ENCODE data around the gene THAP7. TPM values are rescaled to one million over a fixed set of nuclear protein-coding genes. Genes with fewer than 3 reads are reported as not detected.

The THAP7 gene
- total and polyA plus RNA-seq, 9 of the 15 experiments (the other 6 are each of a cell fraction or from before 2014, with no cell fraction given), result 7.9 to 263 (median 84.1) TPM

- TF ChIP-seq GMEB1 (CRISPR knock-in tag; IDR thresholded peaks at IDR 0.05) (peak; percentile 16; the same call in 1 of the 2 replicates), SRF (CRISPR knock-in tag; IDR thresholded peaks at IDR 0.05) (0 out of 4 replicates have a peak, but pooled peaks of 1 of the 2 experiments have one; percentile 30), IRF2 (CRISPR knock-in tag; IDR thresholded peaks at IDR 0.05) (no peak), POLR2AphosphoS2 (IDR thresholded peaks at IDR 0.05; ENCODE audit: low read length) (no peak), ZNF764 (CRISPR knock-in tag; IDR thresholded peaks at IDR 0.05; ENCODE audit: low read depth) (no peak), THRB (CRISPR knock-in tag; conservative IDR thresholded peaks at IDR 0.05) (0 out of 2 replicates have a peak, but pooled peaks have one; percentile 34)
Measured at GRCh38 chr22:20978419-20978818, 23.5 kb downstream of the THAP7 start (continued).

GRCh38 chr22:20977516-20978170, 24.3 kb downstream of the THAP7 start:
- Histone ChIP-seq H3K4me2 (ENCODE audit: insufficient read depth, low read length) (no peak overlapping the region), H3K4me1 (replicated peaks in 1 of 2; ENCODE audit: control insufficient read depth in 2 of 2, insufficient read depth in 2 of 2, low read length in 2 of 2) (peaks cover 12 to 66% of the 10 kb centered on the region in 2 experiments), H3K4me3 (no peak overlapping the region), H3K27ac (ENCODE audit: extremely low read depth, low read depth, low read length) (no peak overlapping the region), H3K27me3 (ENCODE audit: control insufficient read depth in 2 of 2, insufficient read depth in 2 of 2, low read length in 2 of 2) (peaks cover 35 to 52% of the 10 kb centered on the region in 2 experiments; a peak in 4 of 5 replicates), H3K36me3 (ENCODE audit: control insufficient read depth, insufficient read depth, low read length) (no peaks in the 10 kb centered on the region), H3K9me1 (ENCODE audit: control insufficient read depth, insufficient read depth, low read length) (no peaks in the 10 kb centered on the region), H3K9me3 (replicated peaks; ENCODE audit: control insufficient read depth, insufficient read depth, low read depth, low read length) (peaks cover 11% of the 10 kb centered on the region), H4K20me1 (replicated peaks; ENCODE audit: control insufficient read depth, insufficient read depth, low read length) (peaks cover under 1% of the 10 kb centered on the region; the same call in 1 of the 2 replicates), H2AFZ (ENCODE audit: low read depth, low read length) (no peak overlapping the region), H3K79me2 (ENCODE audit: control insufficient read depth, insufficient read depth, low read length) (peaks cover 14% of the 10 kb centered on the region), H3K9ac (ENCODE audit: insufficient read depth in 1 of 2, low read depth in 2 of 2, low read length in 2 of 2) (peak overlapping the region in 1 of 2 experiments; percentile 1; a peak in 1 of 4 replicates)
- 31% methylated on average over 17 of the region's 17 CpGs for WGBS (ENCODE audit: insufficient coverage, low coverage, missing lambda C conversion rate)
- DNase-seq (ENCODE audit: extremely low read depth in 1 of 4, low spot score in 3 of 4), result no peak
- no TSS peak for BruUV-seq (replicated peaks)
- intact Hi-C loops (cut with micrococcal nuclease), result no loop called here
- no peak for FAIRE-seq
- POLR2A ChIA-PET, result interaction anchor here (2.1 to 64.4 kb wide), 4 partner anchors 10 to 60 kb away, joined by 10 to 1556 read pairs (median 314); partner anchors contain the start of genes AIFM3, CRKL and THAP7
- in situ Hi-C loops (cut with MboI), result no loop called here
- no peak for ATAC-seq
- CTCF ChIA-PET (ENCODE audit: low intra/inter-chr PET ratio), result no interaction called here
- TF ChIP-seq BRD4 (IDR thresholded peaks at IDR 0.05) (no peak), LEF1 (IDR thresholded peaks at IDR 0.05) (no peak), FOXA1 (IDR thresholded peaks at IDR 0.05; ENCODE audit: borderline replicate concordance) (no peak), RERE (CRISPR knock-in tag; IDR thresholded peaks at IDR 0.05; ENCODE audit: borderline replicate concordance) (no peak), RBBP5 (IDR thresholded peaks at IDR 0.05; ENCODE audit: borderline replicate concordance, insufficient read depth, low read length, poor library complexity, severe bottlenecking) (peak; percentile 8)
